Brain pericyte (primary cell): ENCODE data around the gene FNDC8.
"Not testable (repeated sequence)": the region's sequence is repeated elsewhere in the genome, so short reads cannot be mapped to it uniquely, and the experiment has no call there.

Source experiments
- DNase-seq: peaks from one replicate; pipeline ENCODE4 v3.0.0-alpha.2; 2012; ENCODE audit warnings: low read depth, low spot score

FNDC8 gene

DNA sequence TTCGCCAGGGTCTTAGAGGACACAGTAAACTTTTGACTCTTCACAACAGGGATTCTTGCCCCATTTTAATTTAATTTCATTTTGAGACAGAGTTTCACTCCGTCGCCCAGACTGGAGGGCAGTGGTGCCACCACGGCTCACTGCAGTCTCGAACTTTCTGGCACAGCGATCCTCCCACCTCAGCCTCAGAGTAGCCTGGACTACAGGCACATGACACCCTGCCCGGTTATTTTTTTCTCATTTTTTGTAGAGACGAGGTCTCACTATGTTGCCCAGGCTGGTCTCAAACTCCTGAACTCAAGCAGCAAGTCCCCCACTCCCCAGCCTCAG, 21.0 kb downstream of the FNDC8 start:
- DNase-seq: no peak

DNA sequence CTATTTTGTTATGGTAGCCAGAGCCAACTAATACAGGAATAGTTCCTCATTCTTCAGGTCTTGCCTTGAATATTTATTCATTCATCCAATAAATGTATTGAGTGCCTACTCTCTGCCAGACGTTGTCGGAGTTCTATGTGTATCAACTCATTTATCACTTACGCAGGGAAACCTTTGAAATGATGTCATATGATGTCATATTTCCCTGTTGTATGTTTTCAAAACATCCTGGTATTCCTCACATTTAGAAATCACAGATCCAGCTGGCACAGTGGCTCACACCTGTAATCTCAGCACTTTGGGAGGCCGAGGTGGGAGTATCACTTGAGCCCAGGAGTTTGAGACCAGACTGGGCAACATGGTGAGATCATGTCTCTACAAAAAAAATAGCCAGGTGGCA, 23.4 kb downstream of the FNDC8 start:
- DNase-seq: no peak

DNA sequence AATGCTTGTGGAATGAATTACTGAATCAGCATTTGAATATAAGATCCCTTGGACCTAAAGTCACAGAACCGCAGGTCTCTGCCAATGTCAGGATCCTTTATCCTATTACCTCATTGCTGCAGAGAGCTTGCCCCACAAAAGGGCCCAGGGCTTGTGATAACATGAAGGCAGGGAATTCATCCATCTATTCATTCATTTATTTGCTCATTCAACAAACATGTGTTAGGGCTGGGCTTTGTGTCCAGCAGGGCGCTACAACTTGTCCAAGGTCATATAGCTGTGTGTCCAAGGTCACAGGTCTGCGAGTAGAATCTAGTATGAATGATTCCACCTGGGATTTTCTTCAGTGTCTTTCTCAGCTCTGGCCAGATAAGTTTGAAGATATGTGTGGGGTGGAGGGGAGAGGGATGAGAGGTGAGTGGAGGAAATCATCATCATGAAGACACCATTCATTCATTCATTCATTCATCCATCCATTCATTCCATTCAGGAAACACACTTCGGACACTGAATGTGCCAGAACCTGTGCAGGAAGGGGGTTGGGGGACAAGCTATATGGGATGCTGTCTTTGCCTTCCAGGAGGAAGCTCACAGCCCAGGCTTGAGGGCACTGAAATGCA, 24.9 kb downstream of the FNDC8 start:
- DNase-seq: no peak

DNA sequence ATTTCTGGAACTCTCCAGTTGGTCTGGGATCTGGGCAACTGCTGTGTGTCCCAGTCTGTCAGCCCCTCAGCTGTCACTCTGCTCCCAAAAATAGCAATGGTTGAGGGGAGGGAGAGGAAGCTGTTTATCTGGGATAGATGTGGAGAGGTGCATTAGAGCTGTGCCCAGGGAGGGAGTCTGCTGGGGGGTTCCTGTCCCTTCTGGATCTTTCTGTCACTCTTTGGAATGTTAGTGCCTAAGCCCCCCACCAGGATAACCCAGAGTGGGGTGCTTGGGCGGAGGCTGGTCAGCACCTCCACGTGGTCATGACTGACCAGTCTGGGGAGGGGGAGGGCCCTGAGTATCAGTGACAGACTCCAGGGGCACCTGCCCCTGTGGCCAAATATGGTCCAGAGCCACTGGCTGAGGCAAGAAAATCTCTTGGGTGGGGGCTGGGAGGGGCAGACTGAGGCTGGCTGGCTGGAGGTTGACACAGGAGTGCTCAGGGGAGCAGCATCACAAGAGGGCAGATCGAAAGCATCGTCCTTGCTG, 26.0 kb downstream of the FNDC8 start, which contains the start of gene UNC45B:
Gene UNC45B, plus strand, starts transcription at position 443 of the 531 bp plus-strand sequence. CDS start 447 bp downstream, outside the sequence.
- DNase-seq: no peak

DNA sequence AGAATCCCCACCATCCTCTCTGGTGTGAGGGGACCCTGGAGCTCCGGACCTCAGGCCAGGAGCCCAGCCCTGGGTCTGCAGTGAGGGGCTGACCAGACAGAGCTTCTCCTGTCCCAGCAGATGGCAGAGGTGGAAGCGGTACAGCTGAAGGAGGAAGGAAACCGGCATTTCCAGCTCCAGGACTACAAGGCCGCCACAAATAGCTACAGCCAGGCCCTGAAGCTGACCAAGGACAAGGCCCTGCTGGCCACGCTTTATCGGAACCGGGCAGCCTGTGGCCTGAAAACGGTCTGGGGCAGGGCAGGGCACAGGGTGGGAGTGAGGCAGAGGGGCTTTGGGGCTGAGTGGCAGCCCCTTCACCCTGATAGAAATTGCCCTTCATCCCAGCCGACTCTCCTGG, 26.7 kb downstream of the FNDC8 start:
- no peak for DNase-seq

DNA sequence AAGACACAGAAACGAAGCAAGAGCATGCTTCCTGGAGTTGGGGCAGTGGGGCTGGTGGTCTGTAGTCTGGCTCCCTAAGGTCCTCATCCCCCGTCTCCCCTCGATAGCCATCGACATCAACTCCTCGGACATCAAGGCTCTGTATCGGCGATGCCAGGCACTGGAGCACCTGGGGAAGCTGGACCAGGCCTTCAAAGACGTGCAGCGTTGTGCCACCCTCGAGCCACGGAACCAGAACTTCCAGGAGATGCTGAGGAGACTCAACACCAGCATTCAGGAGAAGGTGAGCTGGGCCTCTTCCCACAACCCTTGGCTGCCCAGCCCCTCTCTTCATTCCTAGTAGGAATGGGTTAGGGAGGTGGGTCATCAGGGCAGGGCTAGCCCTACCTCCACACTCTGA, 28.5 kb downstream of the FNDC8 start:
- DNase-seq: no peak

DNA sequence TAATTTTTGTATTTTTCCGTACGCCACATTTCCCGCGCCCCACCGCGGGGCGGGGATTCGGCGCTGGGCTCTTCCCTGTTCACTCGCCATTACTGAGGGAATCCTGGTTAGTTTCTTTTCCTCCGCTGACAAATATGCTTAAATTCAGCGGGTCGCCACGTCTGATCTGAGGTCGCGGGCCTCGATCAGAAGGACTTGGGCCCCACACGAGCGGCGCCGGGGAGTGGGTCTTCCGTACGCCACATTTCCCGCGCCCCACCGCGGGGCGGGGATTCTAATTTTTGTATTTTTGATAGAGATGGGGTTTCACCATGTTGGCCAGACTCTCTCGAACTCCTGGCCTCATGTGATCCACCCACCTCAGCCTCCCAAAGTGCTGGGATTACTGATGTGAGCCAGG, 29.7 kb downstream of the FNDC8 start:
- not testable (repeated sequence) for DNase-seq

DNA sequence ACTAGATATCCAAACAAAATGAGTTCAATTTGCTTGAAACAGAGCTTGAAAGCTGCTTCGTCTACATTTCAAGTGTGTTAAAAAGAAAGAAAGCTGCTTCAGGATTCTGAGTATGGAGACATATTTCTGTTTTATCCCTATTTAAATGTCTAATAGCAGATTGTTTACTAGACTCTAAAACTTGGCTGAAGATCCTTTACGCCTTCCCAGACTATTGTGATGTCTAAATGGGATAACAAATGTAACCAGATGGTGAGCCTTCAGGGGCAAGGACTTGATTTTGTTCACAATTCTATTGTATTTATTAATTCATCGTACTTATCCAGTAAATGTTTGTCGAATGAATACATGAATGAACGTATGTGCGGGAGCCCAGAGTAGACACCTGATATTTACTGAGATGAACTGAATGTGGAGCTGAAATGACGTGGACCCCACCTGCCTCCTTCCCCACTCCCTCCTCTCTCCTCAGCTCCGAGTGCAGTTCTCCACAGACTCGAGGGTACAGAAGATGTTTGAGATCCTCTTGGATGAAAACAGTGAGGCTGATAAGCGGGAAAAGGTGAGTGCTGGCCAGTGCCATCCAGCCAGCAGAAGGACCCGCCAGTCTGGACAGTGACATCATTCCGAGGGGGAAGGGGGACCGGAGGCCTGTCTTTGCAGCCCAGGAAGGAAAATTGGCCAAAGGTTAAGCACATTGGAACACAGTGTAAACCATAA, 31.2 kb downstream of the FNDC8 start:
- DNase-seq: no peak

DNA sequence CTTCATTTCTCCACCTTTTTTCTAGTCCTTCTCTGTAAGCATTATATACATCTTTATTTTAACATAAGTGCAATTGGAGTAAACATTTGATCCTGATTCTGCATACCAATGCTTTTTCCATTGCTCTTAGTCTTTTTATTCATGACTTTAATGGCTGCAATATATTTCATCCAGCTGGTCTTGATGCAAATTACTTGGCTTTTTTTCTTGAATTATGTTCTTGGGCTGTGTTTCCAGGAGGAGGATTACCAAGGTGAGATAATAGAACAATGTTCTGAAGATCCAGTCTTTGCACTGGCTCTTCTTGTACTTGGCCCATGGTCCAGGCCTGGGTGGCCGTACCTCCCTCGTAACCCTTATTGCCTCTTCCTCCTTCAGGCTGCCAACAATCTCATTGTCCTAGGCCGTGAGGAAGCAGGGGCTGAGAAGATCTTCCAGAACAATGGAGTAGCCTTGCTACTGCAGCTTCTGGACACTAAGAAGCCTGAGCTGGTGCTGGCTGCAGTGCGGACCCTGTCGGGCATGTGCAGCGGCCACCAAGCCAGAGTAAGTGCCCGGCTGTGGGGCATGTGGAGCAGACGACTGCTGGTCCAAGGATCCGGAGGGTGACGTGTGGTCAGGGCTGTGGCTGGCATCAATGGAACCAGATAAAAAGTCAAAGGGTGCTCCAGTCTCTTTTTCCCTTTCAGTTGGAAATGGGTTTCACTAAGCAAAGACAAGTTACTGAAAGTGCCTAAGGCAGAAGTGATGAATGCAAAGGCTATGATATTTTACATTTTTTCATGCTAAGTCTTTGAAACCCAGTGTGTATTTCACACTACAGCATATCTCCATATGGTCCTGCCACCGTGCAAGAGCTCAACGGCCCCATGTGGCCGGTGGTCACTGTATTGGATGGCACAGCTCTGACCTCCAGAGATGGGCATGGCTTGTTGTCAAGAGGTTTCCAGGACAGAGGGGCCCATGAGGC, 33.1 kb downstream of the FNDC8 start:
- DNase-seq: no peak

DNA sequence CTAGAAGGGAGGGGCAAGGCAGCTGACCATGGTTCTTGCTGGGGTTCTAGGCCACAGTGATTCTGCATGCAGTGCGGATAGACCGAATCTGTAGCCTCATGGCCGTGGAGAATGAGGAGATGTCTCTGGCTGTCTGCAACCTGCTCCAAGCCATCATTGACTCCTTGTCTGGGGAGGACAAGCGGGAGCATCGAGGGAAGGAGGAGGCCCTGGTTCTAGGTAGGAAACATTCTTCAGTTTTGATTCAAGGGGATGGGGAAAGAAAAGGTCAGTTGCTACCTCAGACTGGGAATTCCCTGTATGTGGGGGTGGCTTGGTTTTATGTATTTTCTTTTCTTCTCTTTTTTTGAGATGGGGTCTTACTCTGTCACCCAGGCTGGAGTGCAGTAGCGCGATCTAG, 33.8 kb downstream of the FNDC8 start:
- DNase-seq: no peak

DNA sequence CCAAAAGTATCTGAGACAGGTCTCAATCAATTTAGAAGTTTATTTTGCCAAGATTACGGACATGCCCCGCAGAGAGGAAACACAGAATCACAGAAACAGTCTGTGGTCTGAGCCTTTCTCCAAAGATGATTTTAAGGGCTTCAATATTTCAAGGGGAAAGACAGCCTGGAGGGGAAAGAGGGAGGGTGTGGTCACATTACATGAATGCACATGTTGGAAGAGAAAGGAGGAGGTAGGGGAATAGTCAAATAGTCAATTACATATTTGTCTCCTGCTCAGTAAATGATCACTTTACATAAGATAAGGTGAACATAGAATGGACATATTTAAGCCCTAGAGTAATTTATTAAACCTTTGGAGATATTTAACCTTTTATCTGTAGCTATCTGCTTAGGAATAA, 38.5 kb downstream of the FNDC8 start:
- DNase-seq: no peak

DNA sequence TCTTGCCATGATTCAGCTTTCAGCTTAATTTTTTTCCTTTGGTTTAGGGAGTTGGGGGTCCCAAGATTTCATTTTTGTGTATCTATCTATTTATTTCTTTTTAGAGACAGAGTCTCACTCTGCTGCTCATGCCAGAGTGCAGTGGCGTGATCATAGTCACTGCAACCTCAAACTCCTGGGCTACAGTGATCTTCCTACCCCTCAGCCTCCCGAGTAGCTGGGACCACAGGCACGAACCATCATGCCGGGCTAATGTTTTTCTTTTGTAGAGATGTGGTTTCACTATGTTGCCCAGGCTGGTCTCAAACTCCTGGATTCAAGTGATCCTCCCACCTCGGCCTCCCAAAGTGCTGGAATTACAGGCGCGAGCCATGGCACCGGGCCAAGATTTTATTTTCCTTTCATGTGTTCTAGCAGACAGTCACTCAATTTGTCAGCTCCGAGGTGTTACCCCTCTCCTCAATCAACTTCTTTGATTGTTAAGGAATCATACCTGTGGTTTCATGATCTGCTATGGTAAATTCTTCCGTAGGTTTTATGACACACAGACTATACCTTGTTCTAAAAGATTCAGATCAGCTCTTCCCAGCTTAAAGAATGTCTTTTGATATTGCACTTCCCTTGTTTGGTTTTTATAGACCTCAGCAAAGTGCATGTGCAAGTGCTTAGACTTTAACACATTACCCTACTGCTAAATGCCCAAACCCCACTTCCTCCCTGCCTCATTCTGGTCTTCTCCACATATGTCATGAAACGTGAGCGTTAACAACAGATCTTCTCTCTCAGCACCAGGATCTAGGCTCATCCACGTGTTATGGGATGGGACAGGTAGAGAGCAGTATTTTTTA, 39.2 kb downstream of the FNDC8 start:
- DNase-seq: no peak

DNA sequence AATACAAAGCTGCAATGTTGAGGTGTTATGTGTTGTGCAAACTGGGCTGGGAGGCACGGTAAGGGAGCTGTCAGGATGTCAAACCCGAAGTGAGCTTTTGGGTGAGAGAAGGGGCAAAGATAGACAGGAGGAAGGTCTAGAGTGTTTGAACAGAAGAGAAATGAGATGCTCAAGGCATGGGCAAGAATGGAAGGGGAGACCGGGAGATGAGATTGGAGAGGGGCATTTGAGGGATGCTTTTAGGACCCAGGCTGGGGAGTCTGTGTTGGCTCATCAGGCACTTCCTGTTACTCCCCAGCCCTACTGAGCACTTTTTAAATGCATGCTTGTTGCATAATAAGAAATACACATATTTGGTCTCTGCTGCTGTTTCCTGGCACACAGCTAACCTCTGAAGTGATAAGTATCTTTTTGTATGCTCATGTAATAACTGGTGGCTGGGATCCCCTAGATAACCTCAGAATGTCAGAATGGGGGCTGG, 39.9 kb downstream of the FNDC8 start:
- no peak for DNase-seq

DNA sequence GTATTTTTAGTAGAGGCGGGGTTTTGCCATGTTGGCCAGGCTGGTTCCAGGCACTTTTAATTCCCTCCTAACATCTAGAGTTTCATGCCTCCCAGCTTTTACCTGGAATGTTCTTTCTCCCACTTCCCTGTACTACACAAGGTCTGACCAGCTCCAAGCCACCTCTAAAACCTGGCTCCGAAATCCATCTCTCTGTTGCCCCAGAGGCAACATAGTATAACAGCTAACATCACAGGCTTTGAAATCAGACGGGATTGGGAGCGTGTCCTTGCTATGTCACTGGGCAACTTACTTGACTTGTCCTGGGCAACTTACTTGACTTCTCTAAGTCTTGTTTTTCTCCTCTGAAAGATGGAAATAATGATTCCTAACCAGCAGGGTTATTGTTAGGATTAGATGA, 41.3 kb downstream of the FNDC8 start:
- DNase-seq: no peak

DNA sequence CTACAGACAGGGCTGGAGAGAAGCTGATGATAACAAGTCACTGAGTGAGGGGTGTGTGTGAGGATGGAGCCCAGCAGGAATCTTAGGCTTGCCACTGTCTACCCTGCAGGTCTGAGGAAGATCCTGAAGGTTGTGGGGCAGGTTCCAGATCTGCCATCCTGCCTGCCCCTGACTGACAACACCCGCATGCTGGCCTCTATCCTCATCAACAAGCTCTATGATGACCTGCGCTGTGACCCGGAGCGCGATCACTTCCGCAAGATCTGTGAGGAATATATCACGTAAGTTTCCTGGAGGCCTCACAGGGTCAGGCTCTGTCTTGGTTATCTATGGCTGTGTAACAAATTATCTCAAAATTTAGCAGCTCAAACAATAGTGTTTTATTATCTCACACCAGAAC, 42.5 kb downstream of the FNDC8 start:
- DNase-seq: no peak

DNA sequence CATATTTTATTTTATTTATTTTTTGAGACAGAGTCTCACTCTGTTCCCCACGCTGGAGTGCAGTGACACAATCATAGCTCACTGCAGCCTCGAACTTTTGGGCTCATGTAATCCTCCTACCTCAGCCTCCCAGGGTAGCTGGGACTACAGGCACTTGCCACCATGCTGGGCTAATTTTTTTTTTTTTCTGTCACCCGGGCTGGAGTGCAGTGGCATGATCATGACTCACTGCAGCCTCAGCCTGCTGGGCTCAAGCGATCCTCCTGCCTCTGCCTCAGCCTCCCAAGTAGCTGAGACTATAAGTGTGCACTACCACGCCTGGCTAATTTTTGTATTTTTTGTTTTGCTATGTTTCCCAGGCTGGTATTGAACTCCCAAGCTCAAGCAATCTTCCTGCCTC, 43.3 kb downstream of the FNDC8 start:
- DNase-seq: no peak

DNA sequence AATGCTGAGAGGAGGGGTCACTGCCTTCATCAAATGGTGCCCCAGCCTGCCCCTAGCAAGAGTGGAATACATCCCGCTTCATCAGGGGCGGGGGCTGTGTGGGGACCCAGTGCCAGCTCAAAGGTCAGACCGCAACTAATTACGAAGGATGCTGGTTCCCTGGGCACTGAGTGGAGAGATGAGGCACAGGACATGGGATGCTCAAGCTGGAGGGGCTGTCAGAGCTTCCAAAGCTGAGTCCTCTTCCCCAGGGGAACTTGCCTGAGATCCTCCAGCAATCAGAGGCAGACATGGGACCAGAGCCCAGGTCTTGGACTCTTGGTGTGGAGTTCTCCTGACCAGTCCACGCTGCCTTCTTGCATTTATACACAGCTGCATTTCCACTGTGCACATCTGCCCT, 45.1 kb downstream of the FNDC8 start:
- no peak for DNase-seq

DNA sequence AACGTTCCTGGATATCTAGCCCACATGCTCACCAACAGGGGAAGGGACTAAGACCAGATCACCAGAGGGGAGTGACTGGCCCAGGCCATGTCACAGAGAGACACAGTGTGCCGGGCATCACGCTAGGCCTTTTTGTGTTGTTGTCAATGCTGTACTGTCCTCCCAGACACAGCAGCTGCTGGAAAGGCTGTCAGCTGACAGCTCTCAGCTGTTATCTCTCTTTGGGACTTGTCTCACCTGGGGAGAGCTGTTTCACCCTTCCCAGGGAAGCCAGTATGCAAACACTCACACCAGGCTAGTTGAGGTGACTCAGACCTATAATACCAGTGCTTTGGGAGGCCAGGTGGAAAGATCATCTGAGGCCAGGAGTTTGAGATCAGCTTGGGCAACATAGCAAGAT, 45.6 kb downstream of the FNDC8 start:
- no peak for DNase-seq

DNA sequence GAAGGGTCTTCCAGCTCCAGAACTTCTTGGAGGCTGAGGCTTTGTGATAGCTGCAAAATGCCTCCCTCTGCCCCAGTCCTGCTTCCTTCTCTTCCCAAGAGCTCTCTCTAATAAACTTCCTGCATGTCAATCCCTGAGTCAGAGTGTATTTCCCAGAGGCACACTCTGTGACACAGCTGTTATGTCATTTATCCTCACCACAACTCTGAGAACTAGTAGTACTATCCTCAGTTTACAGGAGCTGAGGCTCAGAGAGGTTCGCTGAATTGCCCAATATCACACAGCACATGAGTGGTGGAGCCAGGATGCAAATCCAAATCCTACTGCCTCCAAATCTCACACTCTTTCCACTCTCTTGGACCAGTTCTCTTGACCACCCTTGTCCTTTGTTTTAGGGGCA, 46.3 kb downstream of the FNDC8 start:
- DNase-seq: no peak

DNA sequence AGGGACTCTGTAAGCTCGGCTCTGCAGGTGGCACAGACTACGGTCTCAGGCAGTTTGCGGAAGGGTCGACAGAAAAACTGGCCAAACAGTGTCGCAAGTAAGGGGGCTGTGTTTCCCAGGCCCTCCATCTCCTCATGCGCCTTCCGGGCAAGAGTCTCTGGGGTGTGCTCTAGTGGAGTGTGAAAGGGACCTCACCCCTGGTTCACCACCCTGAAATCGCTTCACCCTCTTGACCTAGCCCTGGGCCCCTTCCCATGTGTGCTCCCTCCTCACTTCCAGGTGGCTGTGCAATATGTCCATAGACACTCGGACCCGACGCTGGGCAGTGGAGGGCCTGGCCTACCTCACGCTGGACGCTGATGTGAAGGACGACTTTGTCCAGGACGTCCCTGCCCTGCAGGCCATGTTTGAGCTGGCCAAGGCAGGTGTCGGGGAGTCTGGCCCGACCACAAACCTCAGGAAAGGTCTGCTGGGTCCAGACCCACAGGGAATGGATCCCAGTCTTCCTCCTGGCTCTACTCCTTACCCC, 48.5 kb downstream of the FNDC8 start:
- no peak for DNase-seq
